ENCODE results near the gene RTP4. TPM values are rescaled to one million over a fixed set of nuclear protein-coding genes. Genes with fewer than 3 reads are reported as not detected.

The RTP4 gene
- total RNA-seq, 1 experiment from 2014 or later, result not detected

DNA sequence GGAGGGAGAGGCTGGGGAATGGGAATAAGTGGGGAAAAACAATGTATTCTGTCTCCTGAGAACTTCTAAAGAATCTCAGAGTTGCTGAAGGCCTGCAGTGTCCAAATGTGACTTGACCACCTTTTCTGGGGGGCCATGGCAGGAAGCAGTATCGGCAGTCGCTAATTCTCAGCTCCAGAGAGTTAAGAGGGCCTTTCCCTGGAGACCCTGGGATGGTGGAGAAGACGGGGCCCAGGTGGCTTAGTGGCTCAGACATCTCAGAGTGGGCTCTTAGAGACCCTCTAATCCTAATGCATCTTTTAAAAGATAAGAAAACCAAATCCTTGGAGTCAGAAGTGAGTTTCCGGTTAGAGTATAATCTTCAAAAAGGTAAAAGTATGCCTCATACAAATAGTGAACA is 15.1 kb downstream of the RTP4 start:
- no peak for ATAC-seq
- Mint-ChIP-seq H3K27ac (no peak overlapping the region), H3K4me3 (no peak overlapping the region)

DNA sequence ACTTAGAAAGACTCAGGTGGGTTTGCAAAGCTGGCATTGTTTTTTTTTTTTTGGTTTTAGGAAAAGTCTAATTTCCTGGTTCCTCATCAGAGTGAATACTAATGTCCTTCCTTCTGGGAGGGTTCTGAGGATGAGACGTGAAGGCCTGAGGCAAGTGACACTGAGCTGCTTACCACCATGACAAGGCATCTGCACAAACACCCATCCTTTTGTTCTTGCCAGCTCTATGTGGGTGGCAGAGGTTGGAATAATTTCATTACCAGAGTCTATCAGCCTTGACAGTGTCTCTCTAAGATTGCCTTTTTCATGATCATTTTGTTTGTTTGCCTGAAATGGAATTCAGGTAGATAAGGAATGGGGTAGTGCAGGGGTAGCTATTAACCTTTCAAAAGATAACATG is 17.1 kb downstream of the RTP4 start:
- TF ChIP-seq ZNF263 (CRISPR knock-in tag; IDR thresholded peaks at IDR 0.05; ENCODE audit: low read depth) (no peak), HMGA2 (CRISPR knock-in tag; IDR thresholded peaks at IDR 0.05) (no peak), CREB1 (CRISPR knock-in tag; IDR thresholded peaks at IDR 0.05) (no peak), IRF2 (CRISPR knock-in tag; IDR thresholded peaks at IDR 0.05; ENCODE audit: borderline replicate concordance, low read depth) (no peak), PRRX2 (CRISPR knock-in tag; IDR thresholded peaks at IDR 0.05) (no peak), ELF4 (CRISPR knock-in tag; IDR thresholded peaks at IDR 0.05; ENCODE audit: low read depth) (no peak), ZNF138 (CRISPR knock-in tag; conservative IDR thresholded peaks at IDR 0.05) (no peak), NFYB (CRISPR knock-in tag; conservative IDR thresholded peaks at IDR 0.05; ENCODE audit: low read depth) (no peak)
- TF ChIP-seq, protein P1, sequence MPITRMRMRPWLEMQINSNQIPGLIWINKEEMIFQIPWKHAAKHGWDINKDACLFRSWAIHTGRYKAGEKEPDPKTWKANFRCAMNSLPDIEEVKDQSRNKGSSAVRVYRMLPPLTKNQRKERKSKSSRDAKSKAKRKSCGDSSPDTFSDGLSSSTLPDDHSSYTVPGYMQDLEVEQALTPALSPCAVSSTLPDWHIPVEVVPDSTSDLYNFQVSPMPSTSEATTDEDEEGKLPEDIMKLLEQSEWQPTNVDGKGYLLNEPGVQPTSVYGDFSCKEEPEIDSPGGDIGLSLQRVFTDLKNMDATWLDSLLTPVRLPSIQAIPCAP (CRISPR knock-in tag; IDR thresholded peaks at IDR 0.05), result no peak
- TF ChIP-seq, protein P2, sequence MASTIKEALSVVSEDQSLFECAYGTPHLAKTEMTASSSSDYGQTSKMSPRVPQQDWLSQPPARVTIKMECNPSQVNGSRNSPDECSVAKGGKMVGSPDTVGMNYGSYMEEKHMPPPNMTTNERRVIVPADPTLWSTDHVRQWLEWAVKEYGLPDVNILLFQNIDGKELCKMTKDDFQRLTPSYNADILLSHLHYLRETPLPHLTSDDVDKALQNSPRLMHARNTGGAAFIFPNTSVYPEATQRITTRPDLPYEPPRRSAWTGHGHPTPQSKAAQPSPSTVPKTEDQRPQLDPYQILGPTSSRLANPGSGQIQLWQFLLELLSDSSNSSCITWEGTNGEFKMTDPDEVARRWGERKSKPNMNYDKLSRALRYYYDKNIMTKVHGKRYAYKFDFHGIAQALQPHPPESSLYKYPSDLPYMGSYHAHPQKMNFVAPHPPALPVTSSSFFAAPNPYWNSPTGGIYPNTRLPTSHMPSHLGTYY (CRISPR knock-in tag; IDR thresholded peaks at IDR 0.05), result no peak
- TF ChIP-seq, protein P3, sequence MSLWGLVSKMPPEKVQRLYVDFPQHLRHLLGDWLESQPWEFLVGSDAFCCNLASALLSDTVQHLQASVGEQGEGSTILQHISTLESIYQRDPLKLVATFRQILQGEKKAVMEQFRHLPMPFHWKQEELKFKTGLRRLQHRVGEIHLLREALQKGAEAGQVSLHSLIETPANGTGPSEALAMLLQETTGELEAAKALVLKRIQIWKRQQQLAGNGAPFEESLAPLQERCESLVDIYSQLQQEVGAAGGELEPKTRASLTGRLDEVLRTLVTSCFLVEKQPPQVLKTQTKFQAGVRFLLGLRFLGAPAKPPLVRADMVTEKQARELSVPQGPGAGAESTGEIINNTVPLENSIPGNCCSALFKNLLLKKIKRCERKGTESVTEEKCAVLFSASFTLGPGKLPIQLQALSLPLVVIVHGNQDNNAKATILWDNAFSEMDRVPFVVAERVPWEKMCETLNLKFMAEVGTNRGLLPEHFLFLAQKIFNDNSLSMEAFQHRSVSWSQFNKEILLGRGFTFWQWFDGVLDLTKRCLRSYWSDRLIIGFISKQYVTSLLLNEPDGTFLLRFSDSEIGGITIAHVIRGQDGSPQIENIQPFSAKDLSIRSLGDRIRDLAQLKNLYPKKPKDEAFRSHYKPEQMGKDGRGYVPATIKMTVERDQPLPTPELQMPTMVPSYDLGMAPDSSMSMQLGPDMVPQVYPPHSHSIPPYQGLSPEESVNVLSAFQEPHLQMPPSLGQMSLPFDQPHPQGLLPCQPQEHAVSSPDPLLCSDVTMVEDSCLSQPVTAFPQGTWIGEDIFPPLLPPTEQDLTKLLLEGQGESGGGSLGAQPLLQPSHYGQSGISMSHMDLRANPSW (CRISPR knock-in tag; conservative IDR thresholded peaks at IDR 0.05; ENCODE audit: low read depth), result no peak
- TF ChIP-seq, protein P4, sequence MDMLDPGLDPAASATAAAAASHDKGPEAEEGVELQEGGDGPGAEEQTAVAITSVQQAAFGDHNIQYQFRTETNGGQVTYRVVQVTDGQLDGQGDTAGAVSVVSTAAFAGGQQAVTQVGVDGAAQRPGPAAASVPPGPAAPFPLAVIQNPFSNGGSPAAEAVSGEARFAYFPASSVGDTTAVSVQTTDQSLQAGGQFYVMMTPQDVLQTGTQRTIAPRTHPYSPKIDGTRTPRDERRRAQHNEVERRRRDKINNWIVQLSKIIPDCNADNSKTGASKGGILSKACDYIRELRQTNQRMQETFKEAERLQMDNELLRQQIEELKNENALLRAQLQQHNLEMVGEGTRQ (CRISPR knock-in tag; IDR thresholded peaks at IDR 0.05), result no peak
- H3K4me3 Mint-ChIP-seq, result no peak overlapping the region
- H3K27ac Mint-ChIP-seq, result no peak overlapping the region
- peaks cover 9% of the 10 kb centered on the region; the same call in 1 of the 2 replicates for H3K36me3 Mint-ChIP-seq
- DNase-seq (ENCODE audit: low spot score) (no peak), ATAC-seq (no peak)
- ChIA-PET CTCF (interaction anchor here (0.8 to 2.3 kb wide), 3 partner anchors 45 to 66 kb away, joined by 3 to 7 read pairs (median 4); no protein-coding TSS in a partner anchor), POLR2A (interaction anchor here (0.7 to 0.9 kb wide), 2 partner anchors 10 to 353 kb away, joined by 3 read pairs; no protein-coding TSS in a partner anchor)
- H3K9me3 Mint-ChIP-seq, result peaks cover 30% of the 10 kb centered on the region
- H3K27me3 Mint-ChIP-seq (ENCODE audit: low read depth), result no peaks in the 10 kb centered on the region
- peaks cover 20% of the 10 kb centered on the region for H3K4me1 Mint-ChIP-seq

More for the DNA sequence above, 15.1 kb downstream of the RTP4 start:
- Mint-ChIP-seq H3K4me1 (peaks cover 31% of the 10 kb centered on the region), H3K36me3 (peaks cover 4% of the 10 kb centered on the region; the same call in 1 of the 2 replicates), H3K9me3 (peaks cover 18% of the 10 kb centered on the region), H3K27me3 (ENCODE audit: low read depth) (no peaks in the 10 kb centered on the region)
- TF ChIP-seq, protein P5, sequence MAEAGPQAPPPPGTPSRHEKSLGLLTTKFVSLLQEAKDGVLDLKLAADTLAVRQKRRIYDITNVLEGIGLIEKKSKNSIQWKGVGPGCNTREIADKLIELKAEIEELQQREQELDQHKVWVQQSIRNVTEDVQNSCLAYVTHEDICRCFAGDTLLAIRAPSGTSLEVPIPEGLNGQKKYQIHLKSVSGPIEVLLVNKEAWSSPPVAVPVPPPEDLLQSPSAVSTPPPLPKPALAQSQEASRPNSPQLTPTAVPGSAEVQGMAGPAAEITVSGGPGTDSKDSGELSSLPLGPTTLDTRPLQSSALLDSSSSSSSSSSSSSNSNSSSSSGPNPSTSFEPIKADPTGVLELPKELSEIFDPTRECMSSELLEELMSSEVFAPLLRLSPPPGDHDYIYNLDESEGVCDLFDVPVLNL (CRISPR knock-in tag; IDR thresholded peaks at IDR 0.05; ENCODE audit: borderline replicate concordance, low read depth), result no peak
- TF ChIP-seq ZNF671 (CRISPR knock-in tag; IDR thresholded peaks at IDR 0.05) (no peak), KAT7 (CRISPR knock-in tag; IDR thresholded peaks at IDR 0.05; ENCODE audit: borderline replicate concordance) (no peak), MYBL2 (CRISPR knock-in tag; IDR thresholded peaks at IDR 0.05) (no peak)
- no peak for DNase-seq (ENCODE audit: low spot score)
- POLR2A ChIA-PET, result no interaction called here
- CTCF ChIA-PET, result interaction anchor here (0.9 kb wide), 1 partner anchor 63 kb away, joined by 3 read pairs; no protein-coding TSS in a partner anchor

Data from WTC11 (cell line).